Measurements from ENCODE around the gene MSRB2.

DNA sequence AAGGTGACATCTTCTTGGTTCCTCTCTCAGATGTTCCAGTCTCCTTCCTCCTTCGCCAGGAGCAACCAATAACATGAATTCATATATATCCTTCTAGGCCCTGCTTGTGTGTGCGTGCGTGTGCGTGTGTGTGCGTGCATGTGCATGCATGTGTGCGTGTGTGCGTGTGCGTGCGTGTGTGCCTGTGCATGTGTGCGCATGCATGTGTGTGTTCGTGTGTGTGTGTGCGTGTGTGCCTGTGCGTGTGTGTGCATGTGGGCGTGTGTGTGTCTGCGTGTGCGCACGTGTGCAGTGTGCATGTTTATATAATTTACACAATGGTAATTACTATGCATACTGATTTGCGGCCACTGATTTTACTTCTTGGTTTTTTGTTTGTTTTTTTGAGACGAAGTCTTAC is 52.8 kb downstream of the MSRB2 start:
- no peak for TF ChIP-seq POLR2A (IDR thresholded peaks at IDR 0.05)
- TF ChIP-seq, protein P1, sequence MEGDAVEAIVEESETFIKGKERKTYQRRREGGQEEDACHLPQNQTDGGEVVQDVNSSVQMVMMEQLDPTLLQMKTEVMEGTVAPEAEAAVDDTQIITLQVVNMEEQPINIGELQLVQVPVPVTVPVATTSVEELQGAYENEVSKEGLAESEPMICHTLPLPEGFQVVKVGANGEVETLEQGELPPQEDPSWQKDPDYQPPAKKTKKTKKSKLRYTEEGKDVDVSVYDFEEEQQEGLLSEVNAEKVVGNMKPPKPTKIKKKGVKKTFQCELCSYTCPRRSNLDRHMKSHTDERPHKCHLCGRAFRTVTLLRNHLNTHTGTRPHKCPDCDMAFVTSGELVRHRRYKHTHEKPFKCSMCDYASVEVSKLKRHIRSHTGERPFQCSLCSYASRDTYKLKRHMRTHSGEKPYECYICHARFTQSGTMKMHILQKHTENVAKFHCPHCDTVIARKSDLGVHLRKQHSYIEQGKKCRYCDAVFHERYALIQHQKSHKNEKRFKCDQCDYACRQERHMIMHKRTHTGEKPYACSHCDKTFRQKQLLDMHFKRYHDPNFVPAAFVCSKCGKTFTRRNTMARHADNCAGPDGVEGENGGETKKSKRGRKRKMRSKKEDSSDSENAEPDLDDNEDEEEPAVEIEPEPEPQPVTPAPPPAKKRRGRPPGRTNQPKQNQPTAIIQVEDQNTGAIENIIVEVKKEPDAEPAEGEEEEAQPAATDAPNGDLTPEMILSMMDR (IDR thresholded peaks at IDR 0.05), result no peak
- no peak for TF ChIP-seq POLR2AphosphoS5 (IDR thresholded peaks at IDR 0.05)
- TF ChIP-seq EP300 (IDR thresholded peaks at IDR 0.05), result no peak
